ENCODE data around the gene ATRNL1.

The ATRNL1 gene

GRCh38 chr10:115988380-115988779 is 895.2 kb downstream of the ATRNL1 start:
- Mint-ChIP-seq H3K9me3 (peaks cover 15% of the 10 kb centered on the region), H3K4me1 (no peaks in the 10 kb centered on the region), H3K27ac (no peak overlapping the region), H3K36me3 (no peaks in the 10 kb centered on the region), H3K4me3 (no peak overlapping the region)
- ATAC-seq = no peak
- DNase-seq (ENCODE audit: low spot score in 2 of 2) = no peak

- no peaks in the 10 kb centered on the region for H3K4me1 Mint-ChIP-seq
Measured at GRCh38 chr10:115989621-115990020, 896.5 kb downstream of the ATRNL1 start.

GRCh38 chr10:115992236-115992986 is 899.2 kb downstream of the ATRNL1 start:
- DNase-seq (ENCODE audit: low spot score in 2 of 2) (no peak), ATAC-seq (no peak)
- Mint-ChIP-seq H3K4me1 (no peaks in the 10 kb centered on the region), H3K27ac (no peak overlapping the region), H3K9me3 (peaks cover 12% of the 10 kb centered on the region), H3K36me3 (no peaks in the 10 kb centered on the region), H3K4me3 (no peak overlapping the region)

More at GRCh38 chr10:115989621-115990020, 896.5 kb downstream of the ATRNL1 start:
- no peaks in the 10 kb centered on the region for H3K36me3 Mint-ChIP-seq
- ATAC-seq (no peak), DNase-seq (ENCODE audit: low spot score in 2 of 2) (no peak)
- H3K4me3 Mint-ChIP-seq = no peak overlapping the region
- no peak overlapping the region for H3K27ac Mint-ChIP-seq
- peaks cover 11% of the 10 kb centered on the region for H3K9me3 Mint-ChIP-seq

- DNase-seq (ENCODE audit: low spot score in 2 of 2) (no peak), ATAC-seq (no peak)
- Mint-ChIP-seq H3K36me3 (no peaks in the 10 kb centered on the region), H3K9me3 (peaks cover 10% of the 10 kb centered on the region), H3K4me3 (no peak overlapping the region), H3K4me1 (no peaks in the 10 kb centered on the region), H3K27ac (no peak overlapping the region)
Measured at GRCh38 chr10:115996031-115996430, 902.9 kb downstream of the ATRNL1 start.

GRCh38 chr10:115998301-115998700 is 905.1 kb downstream of the ATRNL1 start:
- H3K27ac Mint-ChIP-seq = no peak overlapping the region
- H3K4me1 Mint-ChIP-seq = no peaks in the 10 kb centered on the region
- H3K36me3 Mint-ChIP-seq = no peaks in the 10 kb centered on the region
- no peak for ATAC-seq
- no peak for DNase-seq (ENCODE audit: low spot score in 2 of 2)
- no peak overlapping the region for H3K4me3 Mint-ChIP-seq
- peaks cover 11% of the 10 kb centered on the region for H3K9me3 Mint-ChIP-seq
